ENCODE data around the gene GPC5.

The GPC5 gene

GRCh38 chr13:91904597-91904996 is 506.2 kb downstream of the GPC5 start:
- no peak for DNase-seq

DNA sequence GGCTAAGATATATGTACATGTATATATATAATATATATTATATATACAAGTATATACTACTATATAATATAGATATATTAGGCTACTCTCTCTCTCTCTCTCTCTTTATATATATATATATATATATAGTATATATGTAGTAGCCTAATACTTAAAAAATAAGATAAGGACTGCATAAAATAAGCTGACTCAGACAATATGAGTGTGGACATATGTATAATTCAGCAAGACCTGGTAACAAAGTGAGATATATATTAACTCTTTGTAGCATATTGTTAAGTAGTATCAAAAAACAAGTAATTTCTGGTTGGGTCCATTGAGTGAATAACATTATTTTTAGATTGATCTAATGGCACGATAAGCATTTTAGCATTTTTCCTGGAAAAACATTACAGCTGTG is 509.0 kb downstream of the GPC5 start:
- DNase-seq = no peak

GRCh38 chr13:91909617-91910016 is 511.2 kb downstream of the GPC5 start:
- no peak for DNase-seq

DNA sequence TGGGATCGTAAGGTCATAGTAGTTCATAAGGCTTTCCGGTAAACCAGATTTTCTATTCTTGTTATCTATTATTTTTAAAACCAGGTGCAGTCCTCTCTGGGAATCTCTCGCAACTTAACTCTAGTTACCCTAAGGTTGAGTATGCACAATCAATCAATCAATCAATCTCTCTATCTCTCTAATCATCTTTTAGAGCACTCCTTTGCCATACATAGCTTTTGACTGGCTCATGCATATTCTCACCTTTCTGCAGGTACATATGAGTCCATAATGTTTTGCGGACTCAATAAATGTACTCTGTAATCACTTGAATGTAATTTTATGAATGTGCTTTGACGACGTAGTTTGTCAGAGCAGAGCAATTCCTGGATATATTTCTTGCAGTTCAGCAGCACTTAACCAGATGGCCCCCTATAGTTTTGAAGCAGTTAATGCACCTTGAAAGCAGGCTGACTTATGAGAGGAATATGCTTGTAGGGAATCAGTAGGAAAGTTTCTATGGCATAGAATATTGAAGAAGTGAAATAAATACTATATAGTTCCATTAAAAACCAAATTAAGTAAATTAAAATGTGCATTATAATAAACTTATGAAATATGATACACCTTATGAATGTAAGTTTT is 524.7 kb downstream of the GPC5 start:
- no peak for DNase-seq

GRCh38 chr13:91930687-91931086 is 532.3 kb downstream of the GPC5 start:
- DNase-seq = no peak

GRCh38 chr13:91934354-91934753 is 535.9 kb downstream of the GPC5 start:
- no peak for DNase-seq

GRCh38 chr13:91946498-91947070 is 548.2 kb downstream of the GPC5 start:
- DNase-seq = peak; percentile 2

DNA sequence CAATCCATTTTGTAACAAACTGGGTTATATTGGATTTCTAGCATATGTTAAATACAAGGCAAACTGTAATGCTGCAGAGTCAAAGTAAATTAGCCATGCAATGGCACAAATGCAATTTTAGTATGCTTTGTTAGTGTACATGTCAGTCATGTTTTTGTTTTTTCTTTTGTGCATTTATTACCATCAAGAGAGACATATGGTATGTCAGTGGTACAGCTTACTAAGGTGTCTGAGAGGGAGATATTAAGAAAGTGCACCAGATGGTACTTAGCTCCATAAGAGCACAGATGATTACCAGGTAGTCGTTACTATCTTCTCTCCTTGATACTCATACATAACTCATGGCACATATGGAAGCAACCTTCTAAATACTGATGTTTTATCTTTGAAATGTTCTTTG is 550.3 kb downstream of the GPC5 start:
- DNase-seq = no peak

DNA sequence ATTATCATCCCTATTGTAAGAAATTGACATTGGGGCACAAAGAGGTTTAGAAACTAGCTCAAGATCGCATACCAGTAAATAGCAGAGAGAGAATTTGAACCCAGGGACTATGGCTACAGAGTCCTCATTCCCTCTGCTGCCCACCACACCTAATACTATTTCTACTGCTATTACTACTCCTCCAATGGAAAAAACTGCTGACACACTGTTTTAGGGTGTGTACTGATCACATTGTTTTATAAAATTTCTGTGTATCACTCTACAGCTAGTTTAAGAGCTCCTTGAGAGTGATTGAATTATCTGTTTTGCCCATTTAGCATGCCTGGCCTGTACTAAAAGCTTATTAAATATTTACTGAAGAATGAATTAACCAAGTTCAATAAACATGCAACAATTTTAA is 552.4 kb downstream of the GPC5 start:
- DNase-seq = no peak

DNA sequence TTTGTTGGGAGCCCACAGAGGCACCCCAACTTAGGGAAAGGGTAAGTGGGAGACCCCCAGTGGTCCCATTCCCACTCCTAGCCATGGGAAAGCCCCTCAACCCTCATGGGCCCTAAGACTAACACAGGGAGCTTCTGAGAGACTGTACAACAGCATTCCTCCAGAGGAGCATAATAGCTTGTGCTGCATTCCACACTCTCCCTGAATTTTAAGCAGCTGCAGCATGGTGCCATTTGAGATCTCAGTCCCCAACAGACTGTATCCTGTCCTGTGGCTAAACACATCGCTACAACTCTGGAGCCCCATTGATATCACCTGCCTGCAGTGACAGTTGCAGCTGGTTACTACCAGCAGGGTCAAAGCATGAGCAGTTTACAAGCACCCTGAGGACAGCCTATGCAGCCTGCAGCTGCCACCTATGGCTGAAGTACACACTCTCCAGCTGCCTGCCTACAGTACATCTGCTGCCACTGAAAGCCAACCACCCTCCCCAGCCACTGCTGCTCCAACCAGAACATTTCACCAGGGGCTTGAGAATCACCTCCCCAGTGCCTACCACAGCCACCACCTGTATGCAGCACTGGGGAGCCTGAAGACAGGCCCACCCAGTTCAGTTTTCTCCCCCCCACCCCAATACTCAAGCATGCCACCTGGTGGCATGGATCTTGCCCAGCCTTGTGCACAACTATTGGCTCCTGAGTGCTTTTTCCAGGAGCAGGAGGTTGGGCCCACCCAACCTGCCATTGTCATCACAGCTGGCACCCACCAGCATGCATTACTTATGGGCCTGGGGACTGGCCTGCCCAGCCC is 557.3 kb downstream of the GPC5 start:
- no peak for DNase-seq

DNA sequence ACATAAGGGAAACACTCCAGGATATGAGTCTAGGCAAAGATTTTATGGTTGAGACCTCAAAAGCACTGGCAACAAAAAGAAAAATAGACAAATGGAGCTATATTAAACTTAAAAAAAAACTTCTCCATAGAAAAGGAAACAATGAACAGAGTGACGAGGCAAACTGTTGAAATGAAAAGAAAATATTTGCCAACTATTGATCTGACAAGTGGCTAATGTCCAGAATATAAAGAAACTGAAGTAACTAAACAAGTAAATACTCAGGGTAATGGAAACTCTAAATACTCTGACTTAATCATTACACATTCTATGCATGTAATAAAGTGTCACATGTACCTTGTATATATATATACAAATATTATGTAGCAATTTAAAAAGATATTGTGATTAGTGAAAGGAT is 562.5 kb downstream of the GPC5 start:
- DNase-seq = no peak

- no peak for DNase-seq
Observed at GRCh38 chr13:91962946-91963345, 564.5 kb downstream of the GPC5 start.

DNA sequence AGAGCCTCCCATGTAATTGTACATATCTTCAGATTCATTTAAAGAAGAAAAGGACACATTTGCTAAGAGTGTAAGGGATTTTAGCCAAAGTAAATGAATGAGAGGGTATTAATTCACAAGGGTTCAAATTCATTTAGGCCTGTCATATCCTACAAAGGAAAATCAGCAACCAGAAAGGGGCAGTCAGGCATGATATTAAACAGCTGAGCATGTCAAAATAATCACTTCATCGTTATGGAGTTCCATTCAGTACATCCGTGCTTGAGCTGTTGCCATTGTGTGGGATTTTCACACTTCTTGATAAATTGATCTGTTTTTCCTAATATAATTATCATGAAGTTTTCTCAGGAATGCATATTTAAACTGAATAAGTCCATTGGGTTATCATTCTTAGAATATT is 567.1 kb downstream of the GPC5 start:
- DNase-seq = no peak

GRCh38 chr13:91978571-91978970 is 580.1 kb downstream of the GPC5 start:
- no peak for DNase-seq

- DNase-seq = no peak
Observed at GRCh38 chr13:91986761-91987483, 588.5 kb downstream of the GPC5 start.

DNA sequence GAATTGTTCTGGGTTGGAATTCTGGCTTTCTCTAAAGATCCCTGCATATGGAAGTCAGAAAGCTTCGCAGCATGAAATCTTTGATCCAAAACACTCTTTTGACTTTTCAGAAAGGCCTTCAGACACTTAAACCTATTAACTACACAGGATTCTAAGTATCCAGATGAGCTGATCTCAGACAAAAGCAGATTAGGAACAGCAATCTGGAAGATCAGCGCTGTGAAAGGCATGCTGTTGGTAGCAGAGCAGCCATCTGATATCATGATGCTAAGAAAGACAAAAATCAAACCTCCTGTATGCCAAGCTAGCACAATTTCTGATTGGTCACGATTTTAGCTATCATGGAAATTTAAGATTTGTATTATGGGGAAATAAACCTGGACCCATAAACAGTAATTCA is 589.9 kb downstream of the GPC5 start:
- no peak for DNase-seq

DNA sequence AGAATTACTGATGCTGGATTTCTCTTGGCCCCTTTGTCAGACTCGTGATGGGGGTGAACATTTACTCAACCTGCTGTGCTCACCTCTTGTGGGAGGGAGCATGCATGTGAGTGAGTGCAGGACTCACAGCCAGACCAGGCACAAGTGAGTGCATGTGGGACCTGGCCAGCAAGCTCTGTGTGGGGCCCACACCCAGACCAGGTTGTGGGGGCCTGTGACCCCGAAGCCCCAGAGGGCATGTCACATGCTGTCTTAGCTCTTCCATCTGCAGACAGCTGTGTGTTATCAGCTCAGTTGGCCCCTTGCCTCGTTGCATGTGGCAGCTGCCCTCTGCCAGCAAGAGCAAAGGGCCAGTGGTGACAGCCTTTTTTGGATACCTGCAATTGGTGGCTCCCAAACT is 614.4 kb downstream of the GPC5 start:
- no peak for DNase-seq

DNA sequence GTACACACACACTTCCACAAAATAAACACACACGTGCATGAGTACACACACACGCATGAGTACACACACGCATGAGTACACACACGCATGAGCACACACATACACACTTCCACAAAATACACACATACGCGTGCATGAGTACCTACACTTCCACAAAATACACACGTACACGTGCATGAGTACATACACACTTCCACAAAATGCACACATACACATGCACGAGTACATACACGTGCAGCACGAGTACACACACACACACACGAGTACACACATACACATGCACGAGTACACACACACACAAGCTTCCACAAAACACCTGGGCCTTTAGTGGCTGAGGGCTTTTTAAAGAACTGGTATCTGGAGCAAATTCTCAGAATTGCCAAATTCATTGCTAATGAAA is 619.3 kb downstream of the GPC5 start:
- DNase-seq = no peak

DNA sequence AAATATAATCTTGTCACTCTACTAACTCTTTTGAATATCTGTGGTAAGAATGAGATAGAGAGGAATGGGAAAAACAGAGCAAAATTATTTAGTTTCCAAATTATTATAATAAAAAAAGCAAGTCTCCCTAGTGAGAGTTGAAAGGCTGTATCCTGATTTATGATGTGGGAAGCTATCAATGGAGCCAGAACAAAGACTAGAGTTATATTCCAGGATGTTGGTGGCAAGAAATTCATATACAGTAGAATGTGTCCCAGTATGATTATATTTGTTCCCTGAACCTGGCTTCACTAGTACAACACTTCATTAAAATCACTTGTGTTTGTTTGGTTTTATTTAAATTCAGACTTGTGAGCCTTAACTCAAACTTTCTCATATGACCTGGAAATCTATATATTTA is 630.3 kb downstream of the GPC5 start:
- no peak for DNase-seq

DNA sequence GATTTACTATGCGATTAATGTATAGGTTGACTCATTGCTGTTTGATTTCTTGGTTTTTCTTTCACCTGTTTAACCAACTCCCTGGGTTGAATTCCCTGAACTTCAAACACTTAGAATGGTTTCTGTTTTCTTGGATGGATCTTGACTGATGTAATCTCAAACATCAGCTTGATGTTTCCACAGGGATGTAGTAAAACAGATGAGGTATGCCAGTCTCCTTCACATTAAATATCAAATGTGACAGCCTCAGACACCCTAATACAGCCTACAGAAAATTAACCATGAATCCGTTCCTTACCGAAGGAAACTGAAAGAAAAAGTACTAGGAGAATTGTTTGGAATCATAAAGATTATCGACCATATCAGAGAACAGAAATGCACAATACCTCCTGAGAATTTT is 631.2 kb downstream of the GPC5 start:
- no peak for DNase-seq

DNA sequence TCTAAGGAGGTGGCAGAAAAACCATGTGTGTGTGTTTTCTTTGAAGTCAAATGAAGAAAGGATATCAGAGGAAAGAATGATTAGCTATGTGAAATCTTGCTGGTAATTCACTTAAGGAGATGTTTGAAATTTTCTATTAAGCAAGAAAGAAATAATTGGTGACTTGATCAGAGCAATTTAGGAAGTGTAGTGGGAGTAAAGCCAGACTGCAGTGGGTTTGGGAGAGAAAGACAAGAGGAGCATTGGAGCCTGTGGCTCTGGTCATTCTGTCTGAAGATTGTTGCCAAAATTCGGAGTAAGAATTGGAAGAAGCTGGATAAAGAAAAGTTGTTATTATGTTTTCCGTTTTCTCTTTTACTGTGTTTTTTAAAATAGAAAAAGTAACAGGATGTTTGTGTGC is 640.5 kb downstream of the GPC5 start:
- DNase-seq = no peak

DNA sequence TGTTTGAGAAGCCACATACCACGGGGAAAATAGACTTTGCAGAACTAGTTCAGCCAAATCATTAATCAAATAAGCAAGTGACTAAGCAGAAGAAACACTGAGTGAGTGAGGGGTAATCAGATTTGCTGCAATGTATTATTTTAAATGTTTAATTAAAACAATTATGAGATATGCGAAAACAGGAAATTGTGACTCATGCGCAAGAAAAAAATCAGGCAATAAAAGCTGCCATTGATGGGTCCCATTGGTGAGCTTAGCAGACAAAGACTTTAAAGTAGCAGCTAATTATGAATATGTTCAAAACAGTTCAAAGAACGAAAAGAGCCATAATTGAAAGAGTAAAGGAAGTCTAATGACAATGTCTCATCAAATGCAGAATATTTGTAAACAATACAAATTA is 644.1 kb downstream of the GPC5 start:
- DNase-seq = no peak

GRCh38 chr13:92044351-92044750 is 645.9 kb downstream of the GPC5 start:
- DNase-seq = no peak

GRCh38 chr13:92054389-92054788 is 656.0 kb downstream of the GPC5 start:
- no peak for DNase-seq

All from RPMI8226 (cell line).